ENCODE measurements around the gene GLIS2.

The GLIS2 gene

DNA sequence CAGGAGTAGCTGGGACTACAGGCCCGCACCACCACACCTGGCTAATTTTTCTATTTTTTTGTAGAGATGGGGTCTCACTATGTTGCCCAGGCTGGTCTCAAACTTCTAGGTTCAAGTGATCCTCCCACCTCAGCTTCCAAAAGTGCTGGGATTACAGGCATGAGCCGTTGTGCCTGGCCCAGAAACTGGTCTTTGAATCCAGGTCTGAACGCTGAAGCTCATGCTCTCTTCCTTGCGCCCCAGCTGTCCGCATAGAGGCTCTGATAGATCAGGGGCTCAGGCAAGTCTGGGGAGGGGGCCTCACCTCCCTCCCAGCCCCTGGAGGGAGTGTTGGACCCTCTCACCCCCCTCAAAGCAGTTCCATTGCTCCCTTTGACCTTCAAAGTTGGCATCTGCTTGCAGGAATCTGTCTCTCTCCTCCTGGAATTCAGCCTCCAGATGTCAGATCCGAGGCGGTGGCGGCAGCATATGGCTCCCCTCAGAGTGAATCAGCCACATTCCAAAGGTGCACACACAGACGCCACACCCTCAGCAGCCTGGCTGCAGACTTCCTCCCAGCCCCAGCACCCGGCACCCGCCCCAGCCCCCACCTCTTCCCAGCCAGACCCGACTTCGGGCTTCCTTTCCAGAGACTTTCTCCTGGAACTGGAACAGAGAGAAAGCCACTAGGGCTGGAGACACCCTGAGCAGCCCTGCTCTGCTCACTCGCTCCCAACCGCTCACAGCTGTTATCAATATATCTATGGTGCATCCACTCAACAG, 16.9 kb upstream of the GLIS2 start:
- peak; percentile 97 for DNase-seq

- DNase-seq = no peak
Measured at GRCh38 chr16:4301177-4301576, 14.7 kb upstream of the GLIS2 start.

- DNase-seq = no peak
Measured at GRCh38 chr16:4301968-4302367, 13.9 kb upstream of the GLIS2 start.

DNA sequence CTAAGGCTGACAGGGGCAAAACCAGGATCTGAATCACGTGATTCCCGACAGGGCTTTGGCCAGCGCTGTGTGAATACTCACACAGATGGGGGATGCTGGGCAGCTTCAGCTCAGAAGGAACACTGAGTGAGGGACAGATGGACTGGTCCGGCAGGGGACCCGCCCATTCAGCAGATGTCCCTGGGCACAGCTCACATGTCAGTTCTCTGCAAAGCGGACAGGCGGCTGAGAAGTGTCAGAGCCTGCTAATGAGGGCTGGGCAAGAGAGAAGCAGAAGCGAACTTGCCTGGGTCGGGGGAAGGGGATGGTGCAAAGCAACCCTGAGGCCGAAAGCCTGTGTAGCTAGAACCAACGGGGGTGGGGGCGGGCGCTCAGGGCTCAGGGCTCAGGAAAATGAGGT, 11.9 kb upstream of the GLIS2 start:
- DNase-seq = no peak

DNA sequence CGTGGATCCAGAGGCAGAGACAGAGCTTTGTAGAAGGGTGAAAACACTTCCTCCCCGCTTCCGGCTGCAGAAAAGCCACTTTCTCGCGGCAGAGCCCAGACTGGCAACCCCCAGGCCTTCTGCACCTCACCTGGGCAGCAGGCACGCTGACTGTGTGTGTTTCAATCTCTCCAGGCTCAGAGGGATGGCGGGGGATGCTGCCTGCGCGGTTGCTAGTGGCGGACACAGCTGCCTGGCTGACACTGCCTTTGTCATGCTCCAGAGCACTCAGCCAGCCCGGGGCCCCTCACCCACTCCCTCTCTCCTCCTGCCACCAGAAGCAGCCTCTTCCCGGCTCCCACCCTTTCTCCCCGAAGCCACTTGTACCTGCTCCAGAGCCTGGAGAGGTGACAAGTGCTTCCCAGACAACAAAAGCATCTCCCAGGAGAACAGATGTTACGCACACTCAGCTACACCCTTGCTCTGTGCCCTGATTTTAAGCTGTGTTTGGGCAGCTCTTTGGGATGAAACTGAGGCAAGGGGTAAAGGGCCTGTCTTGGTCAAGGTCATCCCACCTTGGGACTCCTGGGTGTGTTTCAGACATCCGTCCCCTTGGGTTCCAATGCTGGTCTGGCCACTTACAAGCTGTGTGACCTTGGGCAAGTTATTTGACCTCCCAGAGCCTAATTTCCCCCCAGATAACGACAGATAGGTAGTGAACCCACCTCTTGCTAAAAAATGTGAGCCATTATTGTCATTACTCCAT, 9.2 kb upstream of the GLIS2 start:
- DNase-seq = no peak

GRCh38 chr16:4307215-4308037, 8.4 kb upstream of the GLIS2 start:
- peak; percentile 97 for DNase-seq

GRCh38 chr16:4309102-4309832, 6.6 kb upstream of the GLIS2 start:
- DNase-seq = no peak

DNA sequence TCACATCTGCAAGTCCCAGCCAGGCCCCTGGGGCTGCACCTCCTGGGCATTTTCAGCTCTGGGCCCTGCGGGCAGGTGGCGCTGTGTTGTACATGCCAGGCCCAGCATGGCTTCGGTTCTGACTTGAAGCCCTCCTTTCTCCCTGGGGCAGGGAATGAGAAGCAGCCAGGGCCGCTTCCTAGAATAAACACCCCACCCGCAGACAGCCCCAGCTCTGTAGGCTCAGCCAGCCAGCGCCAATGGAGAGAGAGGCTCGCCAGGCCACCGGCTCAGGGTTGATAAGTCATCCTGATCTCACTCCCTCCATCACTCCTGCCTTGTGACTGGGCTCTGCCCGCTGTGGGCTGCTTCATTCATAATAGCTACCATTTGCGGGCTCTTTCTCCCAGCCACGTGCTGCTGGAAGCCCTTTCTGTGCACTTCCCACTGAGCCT, 6.0 kb upstream of the GLIS2 start:
- peak; percentile 36 for DNase-seq

DNA sequence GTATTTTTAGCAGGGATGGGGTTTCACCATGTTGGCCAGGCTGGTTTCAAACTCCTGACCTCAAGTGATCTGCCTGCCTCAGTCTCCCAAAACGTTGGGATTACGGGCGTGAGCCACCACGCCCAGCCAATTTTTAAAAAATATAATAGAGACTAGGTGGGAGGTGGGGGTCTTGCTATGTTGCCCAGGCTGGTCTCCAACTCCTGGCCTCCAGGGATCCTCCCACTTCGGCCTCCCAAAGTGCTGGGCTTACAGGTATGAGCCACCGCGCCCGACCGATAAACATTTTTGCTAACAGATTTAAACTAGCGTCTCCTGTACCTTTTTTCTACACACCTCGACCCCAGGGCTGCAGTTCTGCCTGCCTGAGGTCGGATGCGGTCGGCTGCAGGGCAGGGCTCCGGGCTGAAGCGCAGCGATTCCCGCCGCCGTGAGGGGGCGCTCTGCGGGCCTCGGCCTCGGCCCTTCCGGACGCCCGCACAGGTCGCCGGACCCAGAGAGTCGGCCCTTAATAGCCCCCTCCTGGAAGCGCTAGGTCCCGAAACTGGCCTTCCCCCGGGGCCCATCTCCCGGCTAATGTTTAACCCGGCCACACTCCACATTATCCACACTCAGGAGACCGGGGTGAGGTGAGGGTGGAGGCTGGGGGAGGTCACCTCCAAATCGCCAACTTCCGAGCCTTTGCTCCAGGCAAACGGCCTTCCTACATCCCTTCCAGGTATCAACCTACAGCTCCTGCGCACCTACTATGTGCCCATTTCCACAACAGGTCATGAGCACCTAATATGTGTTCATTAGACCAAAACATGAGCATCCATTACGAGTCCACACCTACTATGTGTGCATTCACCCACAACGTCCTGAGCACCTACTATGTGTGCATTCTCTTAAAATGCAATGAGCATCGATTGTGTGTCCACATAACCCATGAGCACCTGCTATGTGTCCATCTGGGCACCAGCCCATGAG, 2.0 kb upstream of the GLIS2 start:
- no peak for DNase-seq

DNA sequence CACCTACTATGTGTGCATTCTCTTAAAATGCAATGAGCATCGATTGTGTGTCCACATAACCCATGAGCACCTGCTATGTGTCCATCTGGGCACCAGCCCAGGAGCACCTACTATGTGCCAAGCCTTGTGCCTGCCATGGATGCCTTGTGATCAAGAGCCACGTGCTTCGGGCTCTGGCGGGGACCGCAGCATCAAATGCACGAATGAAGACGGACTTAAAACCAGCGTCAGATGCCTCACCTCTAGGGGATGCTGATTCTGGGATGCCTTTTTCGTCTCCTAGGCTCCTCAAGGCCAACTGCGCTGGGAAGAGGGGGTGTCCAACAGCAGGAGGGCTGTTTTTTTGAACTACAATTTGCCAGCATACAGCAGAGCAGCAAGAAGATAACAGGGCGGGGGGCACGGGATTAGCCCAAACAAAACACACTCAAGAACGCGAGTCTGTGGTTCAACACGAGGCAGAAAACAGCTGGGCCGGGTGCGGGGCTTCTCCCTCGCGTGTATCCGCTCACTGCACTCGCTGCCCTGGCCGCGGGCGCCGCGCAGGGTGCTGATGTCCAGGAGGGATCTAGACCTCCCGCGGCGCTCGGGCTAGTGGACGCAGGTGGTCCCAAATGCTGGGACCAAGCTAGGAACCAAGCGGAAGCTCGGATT, 1.2 kb upstream of the GLIS2 start:
- peak; percentile 50 for DNase-seq

DNA sequence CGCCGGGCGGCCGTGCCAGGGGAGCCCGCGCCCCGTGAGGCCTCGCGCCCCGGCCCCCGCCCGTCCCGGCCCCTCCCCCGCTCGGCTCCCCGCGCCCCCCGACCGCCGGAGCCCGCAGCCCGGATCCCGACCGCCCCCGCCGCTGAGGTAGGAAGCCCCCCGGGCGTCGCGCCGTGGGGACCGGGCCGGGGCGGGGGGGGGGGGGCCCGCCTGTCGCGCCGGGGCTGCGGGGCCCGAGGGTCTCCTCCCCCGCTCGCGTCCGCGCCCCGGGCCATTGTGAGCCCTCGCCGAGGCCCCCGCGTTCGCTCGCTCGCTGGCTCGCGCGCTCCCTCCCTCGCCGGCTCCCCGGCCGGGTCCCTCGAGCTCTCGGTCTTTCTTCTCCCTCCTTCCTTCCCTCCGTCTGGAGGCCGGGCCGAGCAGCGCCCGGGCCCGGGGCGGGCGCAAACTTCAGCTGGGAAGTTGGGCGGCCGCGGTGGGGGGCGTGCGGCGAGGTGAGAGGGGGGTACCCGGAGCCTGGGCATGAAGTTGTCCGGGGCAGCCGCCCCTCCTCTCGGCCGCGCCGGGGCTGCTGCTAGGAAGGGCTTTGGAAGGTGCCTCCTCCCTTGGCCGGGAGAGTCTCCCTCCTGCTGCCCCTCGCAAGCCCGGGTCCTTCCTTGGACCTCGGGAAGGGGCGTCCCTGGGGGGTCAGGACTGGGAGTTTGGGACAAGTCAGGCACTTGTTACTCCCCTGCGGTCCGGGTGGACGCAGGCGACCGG, 419 bp downstream of the GLIS2 start:
- peak; percentile 24 for DNase-seq

DNA sequence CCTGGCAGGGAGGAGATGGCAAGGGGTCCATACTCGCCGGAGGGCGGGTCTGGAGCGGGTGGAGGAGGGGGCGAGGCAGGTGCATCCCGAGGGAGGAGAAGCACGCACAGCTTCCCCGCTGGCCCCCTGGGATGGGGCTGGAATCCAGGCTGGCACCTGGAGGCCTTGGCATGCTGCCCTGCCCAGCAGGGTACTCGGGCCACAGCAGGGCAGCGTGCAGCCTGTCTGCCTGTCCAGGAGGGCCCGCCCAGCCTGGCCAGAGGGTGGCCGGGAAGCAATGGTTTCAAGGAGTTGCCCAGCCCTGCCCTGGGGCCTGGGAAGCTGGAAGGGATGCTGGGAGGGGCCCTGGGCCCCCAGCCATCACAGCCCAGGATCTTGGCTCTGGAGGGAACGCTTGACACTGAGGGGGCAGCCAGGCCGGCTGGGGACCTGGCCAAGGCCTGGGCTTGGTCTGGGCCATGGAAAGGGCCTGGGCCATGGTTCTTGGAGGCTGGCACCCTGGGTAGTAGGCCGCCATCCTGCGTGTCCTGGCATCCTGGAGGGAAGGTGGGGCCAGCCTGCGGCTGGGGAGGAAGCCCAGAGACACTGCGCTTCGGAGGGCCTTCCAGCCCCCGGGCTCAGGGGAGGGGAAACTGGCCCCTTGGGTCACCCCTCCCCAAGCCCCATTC, 1.1 kb downstream of the GLIS2 start:
- DNase-seq = no peak

GRCh38 chr16:4317532-4318450, 1.9 kb downstream of the GLIS2 start:
- no peak for DNase-seq

GRCh38 chr16:4318451-4318910, 2.6 kb downstream of the GLIS2 start:
- DNase-seq = no peak

DNA sequence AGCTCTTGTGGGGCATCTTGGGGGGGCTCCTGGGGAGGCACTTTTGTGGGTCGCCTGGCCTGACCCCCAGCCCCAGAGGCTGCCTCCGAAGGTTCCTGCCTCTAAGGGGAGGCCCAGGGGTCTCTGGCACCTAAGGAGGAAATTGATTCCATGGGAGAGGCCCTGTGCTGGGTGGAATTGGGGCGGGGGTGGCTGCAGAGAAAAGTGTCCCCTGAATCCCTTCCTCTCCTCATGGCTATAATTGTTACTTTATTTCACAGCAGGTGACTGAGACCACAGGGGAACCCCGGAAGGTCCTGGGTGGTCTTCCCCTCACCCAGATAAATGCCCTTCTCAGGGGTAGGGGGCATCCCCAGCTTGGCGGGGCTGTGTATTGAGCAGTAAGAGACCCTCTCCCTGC, 3.1 kb downstream of the GLIS2 start:
- DNase-seq = no peak

- DNase-seq = no peak
Measured at GRCh38 chr16:4319454-4320421, 3.9 kb downstream of the GLIS2 start.

DNA sequence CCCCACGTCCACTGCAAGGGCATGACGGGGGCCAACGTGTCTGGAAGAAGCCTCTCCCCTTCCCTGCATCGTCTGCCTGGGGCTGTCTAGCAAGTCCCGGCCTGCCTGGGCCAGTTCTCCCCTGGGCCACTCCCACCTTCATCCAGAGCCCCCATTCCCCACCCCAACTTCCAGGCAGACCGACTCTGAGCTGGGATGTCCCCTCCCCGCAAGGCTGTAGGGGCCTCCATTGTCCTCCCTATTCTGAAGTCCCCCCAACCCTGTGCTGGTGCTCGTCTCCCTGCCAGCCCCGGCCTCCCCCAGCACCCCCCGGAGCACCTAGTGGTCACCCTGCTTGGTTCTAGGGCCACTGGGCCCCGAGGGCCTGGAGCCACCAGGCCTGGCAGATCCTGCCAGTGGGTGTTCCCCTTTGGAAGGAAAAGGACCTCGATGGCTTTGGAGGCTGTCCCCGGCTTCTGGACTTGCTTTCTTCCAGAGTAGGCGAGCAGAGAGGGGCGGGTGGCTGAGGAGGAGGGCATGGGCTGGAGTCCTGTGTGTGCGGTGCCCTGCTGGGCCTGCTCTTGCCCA, 4.8 kb downstream of the GLIS2 start:
- no peak for DNase-seq

Data from HCEC 1CT (cell line).